LNCAP (cell line): ENCODE data around the gene PCSK5.

Experiments used
- TF ChIP-seq, protein P1 (sequence below): fragments of 450-650 bp; IDR thresholded peaks from 2 replicates; pipeline ENCODE4 v1.5.1; 2017; ENCODE audit warnings: mild to moderate bottlenecking

The PCSK5 gene

DNA sequence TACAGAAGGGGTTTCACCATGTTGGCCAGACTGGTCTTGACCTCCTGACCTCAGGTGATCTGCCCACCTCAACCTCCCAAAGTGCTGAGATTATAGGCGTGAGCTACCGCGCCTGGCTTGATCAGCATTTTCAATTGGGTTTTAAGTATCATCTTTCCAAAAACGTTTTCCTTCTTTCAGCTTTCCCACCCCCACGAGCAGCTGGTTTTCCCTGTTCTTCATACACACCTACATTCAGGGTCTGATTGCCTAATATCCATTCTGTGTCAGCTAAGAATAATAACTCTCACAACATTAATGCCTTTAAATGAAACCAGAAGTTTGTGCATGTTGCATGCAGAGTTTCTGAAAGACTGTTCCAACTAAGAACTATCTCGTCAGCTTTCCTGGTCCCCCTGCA, 465.4 kb downstream of the PCSK5 start:
- TF ChIP-seq, protein P1, sequence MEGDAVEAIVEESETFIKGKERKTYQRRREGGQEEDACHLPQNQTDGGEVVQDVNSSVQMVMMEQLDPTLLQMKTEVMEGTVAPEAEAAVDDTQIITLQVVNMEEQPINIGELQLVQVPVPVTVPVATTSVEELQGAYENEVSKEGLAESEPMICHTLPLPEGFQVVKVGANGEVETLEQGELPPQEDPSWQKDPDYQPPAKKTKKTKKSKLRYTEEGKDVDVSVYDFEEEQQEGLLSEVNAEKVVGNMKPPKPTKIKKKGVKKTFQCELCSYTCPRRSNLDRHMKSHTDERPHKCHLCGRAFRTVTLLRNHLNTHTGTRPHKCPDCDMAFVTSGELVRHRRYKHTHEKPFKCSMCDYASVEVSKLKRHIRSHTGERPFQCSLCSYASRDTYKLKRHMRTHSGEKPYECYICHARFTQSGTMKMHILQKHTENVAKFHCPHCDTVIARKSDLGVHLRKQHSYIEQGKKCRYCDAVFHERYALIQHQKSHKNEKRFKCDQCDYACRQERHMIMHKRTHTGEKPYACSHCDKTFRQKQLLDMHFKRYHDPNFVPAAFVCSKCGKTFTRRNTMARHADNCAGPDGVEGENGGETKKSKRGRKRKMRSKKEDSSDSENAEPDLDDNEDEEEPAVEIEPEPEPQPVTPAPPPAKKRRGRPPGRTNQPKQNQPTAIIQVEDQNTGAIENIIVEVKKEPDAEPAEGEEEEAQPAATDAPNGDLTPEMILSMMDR = no peak

DNA sequence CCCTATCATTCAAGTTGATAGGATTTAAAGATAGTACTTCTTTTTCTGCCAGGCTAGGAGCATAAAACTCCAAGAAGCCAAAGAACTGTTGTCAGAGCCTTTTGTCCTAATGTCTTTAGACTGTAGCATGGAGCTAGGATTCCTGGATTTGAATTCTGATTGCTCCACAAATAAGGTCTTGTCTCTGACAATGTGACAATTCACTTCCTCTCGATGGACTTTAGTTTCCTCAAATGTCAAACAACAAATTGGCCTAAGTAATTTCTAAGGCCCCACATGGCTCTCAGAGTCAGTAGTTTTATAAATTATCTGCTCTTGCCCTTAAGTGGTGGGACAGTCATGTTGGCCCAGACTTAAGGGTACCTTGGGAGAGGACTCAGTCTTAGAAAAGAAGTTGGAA, 467.1 kb downstream of the PCSK5 start:
- TF ChIP-seq, protein P1 = no peak

DNA sequence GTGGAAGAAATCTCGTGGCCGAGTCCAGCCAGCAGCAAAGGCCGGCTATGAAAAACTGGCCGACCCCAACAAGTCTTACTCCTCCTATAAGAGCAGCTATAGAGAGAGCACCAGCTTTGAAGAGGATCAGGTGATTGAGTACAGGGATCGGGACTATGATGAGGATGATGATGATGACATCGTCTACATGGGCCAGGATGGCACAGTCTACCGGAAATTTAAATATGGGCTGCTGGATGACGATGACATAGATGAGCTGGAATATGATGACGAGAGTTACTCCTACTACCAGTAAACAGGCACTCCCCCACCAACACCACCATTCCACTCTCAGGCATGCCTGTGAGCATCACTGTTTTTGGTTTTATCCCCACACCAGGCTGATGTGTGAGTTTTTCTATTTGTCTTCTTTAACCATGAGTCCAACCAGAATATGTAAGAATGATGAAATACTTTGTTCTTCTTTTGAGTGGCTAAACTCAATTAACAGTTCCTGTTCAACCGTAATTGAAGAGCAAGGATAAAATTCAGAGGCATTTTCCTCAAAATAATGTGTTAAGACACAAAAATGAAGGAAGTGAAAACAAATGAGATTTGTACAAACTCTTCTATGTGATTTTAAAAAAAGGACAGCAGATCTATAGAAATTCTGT, 468.3 kb downstream of the PCSK5 start:
- TF ChIP-seq, protein P1 = no peak

DNA sequence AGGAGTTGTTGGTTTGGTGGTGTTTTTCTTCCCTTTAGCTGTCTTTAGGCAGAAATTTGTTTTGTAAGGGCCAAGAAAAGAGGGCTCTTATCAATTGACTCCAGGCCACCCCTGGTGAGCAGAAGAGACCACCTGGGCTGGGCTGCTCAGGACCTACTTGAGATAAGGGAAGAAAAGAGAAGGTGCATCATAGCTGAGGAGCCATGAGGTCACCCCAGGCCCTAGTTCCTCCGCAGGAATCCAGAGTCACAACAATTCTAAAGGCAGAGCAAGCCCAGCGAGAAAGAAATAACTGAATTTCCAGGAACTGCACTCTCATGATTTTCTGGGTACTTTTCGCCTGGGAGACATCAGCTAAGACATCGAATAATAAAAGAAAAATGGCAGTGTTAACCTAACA, 468.9 kb downstream of the PCSK5 start:
- TF ChIP-seq, protein P1 = no peak

DNA sequence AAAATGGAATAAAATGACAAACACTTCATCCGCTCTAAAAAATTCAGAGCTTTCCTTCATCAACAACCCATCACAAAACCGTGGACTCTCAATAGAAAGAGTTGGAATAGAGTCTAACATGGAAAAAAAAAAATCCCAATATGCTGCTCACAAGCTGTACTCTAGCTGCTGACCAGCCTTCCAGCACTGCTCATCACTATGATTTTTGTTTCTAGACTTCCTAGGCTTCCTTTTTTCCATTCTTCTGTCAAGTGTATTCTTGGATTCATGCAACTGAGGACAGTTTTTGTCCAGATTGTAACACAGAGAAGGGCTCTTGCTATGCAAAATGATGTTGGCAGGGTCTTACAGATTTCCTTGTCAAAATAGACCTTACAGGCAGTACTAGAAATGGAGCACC, 469.3 kb downstream of the PCSK5 start:
- TF ChIP-seq, protein P1 = no peak

DNA sequence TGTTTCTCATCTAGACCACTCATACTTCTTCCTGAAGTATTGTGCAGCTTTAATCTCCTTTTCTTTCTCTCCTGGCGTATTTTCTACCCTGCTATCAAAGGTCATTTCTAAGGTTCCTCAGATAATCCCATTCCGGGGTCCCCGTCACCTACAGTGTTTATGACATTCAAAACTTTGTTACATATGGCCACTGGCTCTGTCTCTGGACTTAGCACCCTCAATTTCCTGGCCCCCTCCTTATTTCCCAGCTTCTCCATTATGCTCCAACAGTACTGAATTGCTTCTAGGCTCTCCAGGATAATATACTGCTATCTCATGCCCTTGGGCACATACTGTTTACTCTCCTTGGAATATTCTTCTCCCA, 472.5 kb downstream of the PCSK5 start:
- TF ChIP-seq, protein P1 = no peak

DNA sequence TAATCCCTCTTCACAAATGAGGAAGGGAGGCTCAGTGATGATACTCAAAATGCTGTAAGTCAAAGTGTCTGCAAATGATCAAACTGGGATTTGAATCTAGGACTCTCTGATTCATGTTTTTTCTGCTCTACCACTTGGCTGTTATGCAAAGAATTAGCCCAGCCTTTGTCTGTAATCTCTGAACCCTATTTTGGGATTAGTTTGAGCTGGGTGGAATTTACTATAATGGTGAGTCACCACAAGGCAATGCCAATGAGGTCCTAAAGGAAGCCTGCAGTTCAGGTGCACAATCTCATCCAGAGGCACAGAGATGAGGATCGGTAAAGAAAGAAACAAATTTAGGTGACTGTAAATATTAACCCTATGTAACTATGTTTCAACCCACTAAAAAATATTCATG, 474.6 kb downstream of the PCSK5 start:
- TF ChIP-seq, protein P1 = no peak

DNA sequence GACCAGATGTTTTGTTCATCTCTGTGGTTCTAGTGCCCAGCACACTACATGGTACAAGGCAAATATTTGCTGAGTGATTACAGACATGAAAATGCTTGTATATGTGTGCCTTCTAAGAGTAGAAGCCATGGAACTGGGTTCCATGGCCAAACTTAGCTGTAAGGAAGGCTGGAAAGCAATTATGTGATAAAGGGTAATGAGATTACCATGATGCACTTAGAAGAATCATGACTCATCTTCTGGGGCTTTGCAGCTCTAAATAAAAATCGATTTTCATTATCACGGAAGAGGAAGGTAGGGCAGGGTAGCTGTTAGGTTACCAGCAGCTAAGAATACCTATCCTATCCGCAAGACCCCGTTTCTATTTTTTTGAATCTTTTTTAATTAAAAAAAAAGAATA, 475.8 kb downstream of the PCSK5 start:
- TF ChIP-seq, protein P1 = no peak
